Trophoblast cell (in vitro differentiated cells and primary cell): Measurements from ENCODE around the gene EFHD1.
A peak's percentile ranks its signal among the peaks of the same experiment; 100 is the strongest.

Experiments used
- DNase-seq, 2 donors: peaks; one replicate each; pipeline ENCODE4 v3.0.0-alpha.2; 2016
- H2AFZ ChIP-seq: 2 replicates; pipeline ENCODE4 v1.6.1; 2013; ENCODE audit warnings: low read length, moderate library complexity, mild to moderate bottlenecking; ENCODE audit not compliant: insufficient read depth, poor library complexity
- H2AK5ac ChIP-seq: 2 replicates; pipeline ENCODE4 v1.6.1; 2013; ENCODE audit warnings: mild to moderate bottlenecking, low read length
- H2BK120ac ChIP-seq: 2 replicates; pipeline ENCODE4 v1.6.1; 2013; ENCODE audit warnings: low read length, mild to moderate bottlenecking, moderate library complexity; ENCODE audit not compliant: insufficient read depth, poor library complexity
- H2BK12ac ChIP-seq: 2 replicates; pipeline ENCODE4 v1.6.1; 2013; ENCODE audit warnings: mild to moderate bottlenecking, low read length, moderate library complexity
- H2BK5ac ChIP-seq: 2 replicates; pipeline ENCODE4 v1.6.1; 2013; ENCODE audit warnings: low read length, low read depth, moderate library complexity, mild to moderate bottlenecking; ENCODE audit not compliant: poor library complexity
- H3K14ac ChIP-seq: 2 replicates; pipeline ENCODE4 v1.6.1; 2013; ENCODE audit warnings: mild to moderate bottlenecking, low read length
- H3K18ac ChIP-seq: 2 replicates; pipeline ENCODE4 v1.6.1; 2013; ENCODE audit warnings: mild to moderate bottlenecking, low read length
- H3K23ac ChIP-seq: 2 replicates; pipeline ENCODE4 v1.6.1; 2013; ENCODE audit warnings: low read length
- H3K27ac ChIP-seq: 2 replicates; pipeline ENCODE4 v1.5.1; 2013; ENCODE audit warnings: low read depth, mild to moderate bottlenecking, inconsistent platforms, low read length, moderate library complexity
- H3K27me3 ChIP-seq: 2 replicates; pipeline ENCODE4 v1.6.1; 2013; ENCODE audit warnings: inconsistent platforms, mild to moderate bottlenecking, low read length, moderate library complexity; ENCODE audit not compliant: insufficient read depth
- H3K36me3 ChIP-seq, 2 experiments: 1 replicate in 1 of 2; 2 replicates in 1 of 2; pipeline ENCODE4 v1.6.1; 2013; ENCODE audit warnings: low read length in 2 of 2, mild to moderate bottlenecking in 2 of 2, moderate library complexity in 1 of 2; ENCODE audit not compliant: insufficient read depth in 2 of 2, control insufficient read depth in 1 of 2
- H3K4ac ChIP-seq: 2 replicates; pipeline ENCODE4 v1.6.1; 2013; ENCODE audit warnings: low read depth, mild to moderate bottlenecking, low read length, moderate library complexity
- H3K4me1 ChIP-seq, 2 experiments: 1 replicate in 1 of 2; 2 replicates in 1 of 2; pipeline ENCODE4 v1.6.1; 2013; ENCODE audit warnings: low read length in 2 of 2, mild to moderate bottlenecking in 2 of 2, moderate library complexity in 1 of 2; ENCODE audit not compliant: insufficient read depth in 2 of 2, control insufficient read depth in 1 of 2
- H3K4me2 ChIP-seq: 2 replicates; pipeline ENCODE4 v1.6.1; 2013; ENCODE audit warnings: inconsistent platforms, mild to moderate bottlenecking, low read length, moderate library complexity
- H3K4me3 ChIP-seq: 2 replicates; pipeline ENCODE4 v1.5.1; 2013; ENCODE audit warnings: mild to moderate bottlenecking, low read depth, low read length, inconsistent platforms
- H3K79me1 ChIP-seq: one replicate; pipeline ENCODE4 v1.6.1; 2013; ENCODE audit warnings: low read length
- H3K79me2 ChIP-seq: 2 replicates; pipeline ENCODE4 v1.6.1; 2013; ENCODE audit warnings: low read length, mild to moderate bottlenecking; ENCODE audit not compliant: control insufficient read depth, insufficient read depth, poor library complexity
- H3K9ac ChIP-seq: 2 replicates; pipeline ENCODE4 v1.6.1; 2013; ENCODE audit warnings: mild to moderate bottlenecking, low read length
- H3K9me3 ChIP-seq: 2 replicates; pipeline ENCODE4 v1.6.1; 2013; ENCODE audit warnings: low read depth, mild to moderate bottlenecking, control low read depth, inconsistent platforms, low read length; ENCODE audit not compliant: insufficient read depth
- H4K12ac ChIP-seq: 2 replicates; pipeline ENCODE4 v1.6.1; 2013; ENCODE audit warnings: low read depth, mild to moderate bottlenecking, low read length, moderate library complexity
- H4K8ac ChIP-seq: 2 replicates; pipeline ENCODE4 v1.6.1; 2013; ENCODE audit warnings: low read depth, mild to moderate bottlenecking, low read length, moderate library complexity
- H4K91ac ChIP-seq: one replicate; pipeline ENCODE4 v1.6.1; 2013; ENCODE audit warnings: low read depth, mild to moderate bottlenecking, low read length, moderate library complexity
- WGBS: extraction: QIAGEN DNeasy Blood & Tissue Kit; methylation state at CpG from one replicate; pipeline ENCODE4 v1.1.7; 2013; ENCODE audit warnings: missing lambda C conversion rate; ENCODE audit not compliant: insufficient read length, insufficient coverage; ENCODE audit errors: extremely low coverage; 5-methylcytosine and 5-hydroxymethylcytosine counted together

EFHD1 gene

DNA sequence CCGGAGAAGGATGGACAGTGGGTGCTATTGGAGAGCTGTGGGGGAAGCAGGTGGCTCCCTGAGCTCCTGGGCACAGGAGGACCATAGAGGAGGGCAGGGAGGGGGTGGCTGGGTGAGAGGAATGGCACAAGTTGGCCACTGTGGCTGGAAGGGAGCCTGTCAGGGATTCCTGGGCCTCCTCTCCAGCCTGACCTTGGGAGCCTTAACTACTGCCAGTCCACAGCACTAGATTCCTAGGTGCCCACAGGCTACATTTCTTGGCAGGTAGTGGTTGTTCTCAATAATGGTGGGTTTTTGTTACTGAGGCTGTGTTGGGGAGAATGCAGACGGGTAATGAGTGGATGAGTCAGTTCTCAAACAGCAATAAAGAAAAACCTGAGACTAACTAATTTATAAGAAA, 26.0 kb downstream of the EFHD1 start:
- no peak for DNase-seq
- Histone ChIP-seq H3K27me3 (no peaks in the 10 kb centered on the region), H2BK120ac (no peak overlapping the region), H2AK5ac (no peak overlapping the region), H3K4me2 (no peak overlapping the region), H3K4ac (no peak overlapping the region), H4K91ac (no peak overlapping the region), H3K4me1 (peaks cover 15 to 16% of the 10 kb centered on the region in 2 experiments), H3K18ac (no peak overlapping the region), H3K79me2 (no peaks in the 10 kb centered on the region), H4K12ac (no peak overlapping the region), H2BK5ac (no peak overlapping the region), H3K9me3 (no peaks in the 10 kb centered on the region), H3K9ac (no peak overlapping the region), H3K36me3 (peaks cover 0 to 2% of the 10 kb centered on the region in 2 experiments), H4K8ac (no peak overlapping the region), H3K23ac (no peak overlapping the region), H3K4me3 (no peak overlapping the region), H3K79me1 (peaks cover 5% of the 10 kb centered on the region), H2AFZ (no peak overlapping the region), H3K14ac (no peak overlapping the region), H3K27ac (no peak overlapping the region), H2BK12ac (no peak overlapping the region)
- no CpG with 5 or more reads among the region's 2 CpGs for WGBS

DNA sequence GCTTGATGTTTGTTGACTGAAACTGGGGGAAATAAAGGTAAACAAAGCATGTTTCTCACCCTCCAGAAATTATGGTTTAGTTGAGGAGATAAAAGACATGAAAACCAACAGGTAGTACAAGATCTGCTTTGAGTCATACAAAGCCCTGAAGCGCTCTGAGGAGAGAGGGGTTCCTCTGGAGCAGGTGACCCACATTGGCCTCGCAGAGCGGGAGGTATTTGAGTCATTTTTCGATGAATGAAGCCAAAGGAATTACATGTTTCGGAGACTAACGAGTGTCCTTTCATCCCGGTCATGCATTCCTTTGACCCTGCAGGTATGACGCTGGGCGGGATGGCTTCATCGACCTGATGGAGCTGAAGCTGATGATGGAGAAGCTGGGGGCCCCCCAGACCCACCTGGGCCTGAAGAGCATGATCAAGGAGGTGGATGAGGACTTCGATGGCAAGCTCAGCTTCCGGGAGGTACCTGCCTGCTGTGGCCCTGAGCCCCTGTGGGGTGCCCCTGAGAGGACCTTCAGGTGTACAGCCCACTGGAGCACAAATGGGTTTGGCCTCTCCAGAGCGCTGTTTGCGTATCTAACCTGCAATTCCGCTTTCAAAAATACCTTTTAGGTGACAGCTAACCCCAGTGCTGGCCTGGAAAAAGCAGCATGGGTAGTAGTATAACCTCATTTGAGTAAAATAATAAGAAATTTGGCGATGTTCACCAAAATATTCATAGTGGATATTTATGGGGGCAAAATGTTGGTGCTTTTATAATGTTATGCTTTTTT, 29.3 kb downstream of the EFHD1 start:
- H3K79me2 ChIP-seq: no peaks in the 10 kb centered on the region
- peak overlapping the region; percentile 2 for H3K4me2 ChIP-seq
- no peak overlapping the region for H2AK5ac ChIP-seq
- H3K18ac ChIP-seq: no peak overlapping the region
- H3K36me3 ChIP-seq: peaks cover 0 to 2% of the 10 kb centered on the region in 2 experiments
- no peak overlapping the region for H3K9ac ChIP-seq
- H3K4me3 ChIP-seq: no peak overlapping the region
- H4K91ac ChIP-seq: no peak overlapping the region
- H3K9me3 ChIP-seq: peaks cover 2% of the 10 kb centered on the region
- no peaks in the 10 kb centered on the region for H3K27me3 ChIP-seq
- H3K14ac ChIP-seq: no peak overlapping the region
- WGBS: no CpG with 5 or more reads among the region's 16 CpGs
- H4K12ac ChIP-seq: no peak overlapping the region
- peaks cover 5% of the 10 kb centered on the region for H3K79me1 ChIP-seq
- no peak overlapping the region for H2BK12ac ChIP-seq
- H3K23ac ChIP-seq: no peak overlapping the region
- no peak overlapping the region for H4K8ac ChIP-seq
- no peak overlapping the region for H2AFZ ChIP-seq
- H2BK5ac ChIP-seq: no peak overlapping the region
- H3K4ac ChIP-seq: no peak overlapping the region
- H2BK120ac ChIP-seq: no peak overlapping the region
- peak; percentile 98 to 99 for DNase-seq
- peak overlapping the region; percentile 11 for H3K27ac ChIP-seq
- H3K4me1 ChIP-seq: peaks cover 5 to 6% of the 10 kb centered on the region in 2 experiments

DNA sequence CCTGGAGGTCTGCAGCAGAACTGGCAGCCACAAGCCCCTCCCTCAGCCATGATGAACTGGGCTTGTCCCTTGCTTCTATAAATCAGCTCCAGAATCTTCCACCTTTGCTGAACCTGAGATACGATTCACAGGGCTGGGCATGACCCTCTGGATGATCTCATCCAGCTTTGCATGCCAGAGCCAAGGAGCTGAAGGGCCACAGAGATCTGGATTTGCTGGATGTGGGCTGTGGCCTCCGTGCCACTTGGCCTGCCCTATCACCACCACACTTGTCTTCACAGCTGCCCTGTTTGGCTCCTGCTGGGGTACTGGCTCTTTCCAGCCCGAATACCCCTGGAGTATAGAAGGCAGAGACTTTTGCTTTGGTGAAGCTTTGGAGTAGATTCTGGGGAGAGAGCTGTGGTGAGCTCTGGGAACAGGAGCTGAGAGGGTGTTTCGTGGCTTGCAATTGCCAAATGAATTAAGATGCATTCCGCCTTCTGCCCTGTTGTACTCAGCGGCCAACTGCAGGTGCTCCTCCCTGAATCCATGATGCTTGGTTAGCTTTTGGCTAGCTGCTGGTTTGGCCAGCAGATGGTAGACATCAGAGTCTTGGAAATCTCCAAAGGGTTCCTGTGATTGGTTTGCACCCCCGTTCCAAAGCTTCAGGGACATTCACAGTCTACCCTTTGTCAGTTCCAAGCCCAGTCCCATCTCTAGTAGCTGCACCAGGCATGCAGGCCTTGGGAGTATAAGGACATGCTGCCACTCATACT, 32.8 kb downstream of the EFHD1 start:
- no peaks in the 10 kb centered on the region for H3K79me2 ChIP-seq

DNA sequence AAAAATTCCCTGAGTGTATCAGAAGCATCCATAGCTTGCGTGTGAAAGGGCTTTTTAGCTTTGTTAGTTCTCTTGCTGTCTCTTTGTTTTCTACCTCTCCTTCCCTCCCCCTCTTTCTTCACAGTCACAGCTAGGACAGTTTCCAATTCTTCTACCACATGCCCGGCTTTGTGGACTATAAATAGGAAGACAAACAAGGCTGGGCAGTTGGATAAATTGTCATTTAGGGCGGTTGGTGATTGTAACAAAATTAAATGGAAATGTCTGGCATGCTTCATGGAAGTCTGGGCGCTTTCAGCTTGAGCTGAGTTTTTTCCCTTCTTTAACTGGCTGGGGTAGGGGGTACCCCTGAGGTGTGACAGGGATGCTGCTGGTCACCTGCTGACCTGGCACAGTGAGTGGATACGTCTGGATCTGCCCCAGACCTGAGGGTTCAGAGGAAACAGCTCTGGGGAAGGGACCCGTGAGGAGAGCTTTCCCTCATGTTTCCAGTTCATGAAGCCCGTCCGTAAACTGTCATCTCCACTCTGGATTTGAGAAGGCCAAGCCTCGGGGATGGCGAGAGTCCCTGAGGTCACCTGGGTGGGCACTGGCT, 34.7 kb downstream of the EFHD1 start:
- Histone ChIP-seq H3K36me3 (peaks cover 7 to 11% of the 10 kb centered on the region in 2 experiments), H3K4ac (no peak overlapping the region), H3K23ac (no peak overlapping the region), H3K79me1 (no peaks in the 10 kb centered on the region), H3K4me1 (no peaks in the 10 kb centered on the region), H4K8ac (no peak overlapping the region), H2BK5ac (no peak overlapping the region), H2AK5ac (no peak overlapping the region), H4K91ac (no peak overlapping the region), H3K27ac (no peak overlapping the region), H4K12ac (no peak overlapping the region), H3K27me3 (no peaks in the 10 kb centered on the region), H3K14ac (no peak overlapping the region), H3K79me2 (no peaks in the 10 kb centered on the region), H3K9me3 (peaks cover 4% of the 10 kb centered on the region), H3K9ac (no peak overlapping the region), H2AFZ (no peak overlapping the region), H3K4me3 (peak overlapping the region; percentile 20), H3K18ac (no peak overlapping the region), H2BK12ac (no peak overlapping the region), H3K4me2 (no peak overlapping the region), H2BK120ac (no peak overlapping the region)
- WGBS: no CpG with 5 or more reads among the region's 10 CpGs
- DNase-seq: no peak

More for the DNA sequence above, 32.8 kb downstream of the EFHD1 start:
- Histone ChIP-seq H4K8ac (no peak overlapping the region), H2BK12ac (no peak overlapping the region), H2AFZ (no peak overlapping the region), H3K27ac (no peak overlapping the region), H3K27me3 (no peaks in the 10 kb centered on the region), H4K12ac (no peak overlapping the region), H3K36me3 (peaks cover 0 to 2% of the 10 kb centered on the region in 2 experiments), H3K14ac (no peak overlapping the region), H3K4me3 (no peak overlapping the region), H3K4me1 (peaks cover 5 to 6% of the 10 kb centered on the region in 2 experiments), H4K91ac (no peak overlapping the region), H3K79me1 (peaks cover 5% of the 10 kb centered on the region), H3K23ac (no peak overlapping the region), H3K18ac (no peak overlapping the region), H3K4ac (no peak overlapping the region), H3K9me3 (peaks cover 2% of the 10 kb centered on the region), H3K9ac (no peak overlapping the region), H2BK5ac (no peak overlapping the region), H2AK5ac (no peak overlapping the region), H2BK120ac (no peak overlapping the region), H3K4me2 (no peak overlapping the region)
- no peak for DNase-seq
- no CpG with 5 or more reads among the region's 7 CpGs for WGBS
